ENCODE data around the gene CHRNE. TPM values are rescaled to one million over a fixed set of nuclear protein-coding genes. Genes with fewer than 3 reads are reported as not detected.
"Not testable (repeated sequence)": the region's sequence is repeated elsewhere in the genome, so short reads cannot be mapped to it uniquely, and the experiment has no call there.

Gene CHRNE
- polyA plus RNA-seq, 1 donor (not counting 4 experiments of a cell fraction or from before 2014, with no cell fraction given) = 0.04 TPM

DNA sequence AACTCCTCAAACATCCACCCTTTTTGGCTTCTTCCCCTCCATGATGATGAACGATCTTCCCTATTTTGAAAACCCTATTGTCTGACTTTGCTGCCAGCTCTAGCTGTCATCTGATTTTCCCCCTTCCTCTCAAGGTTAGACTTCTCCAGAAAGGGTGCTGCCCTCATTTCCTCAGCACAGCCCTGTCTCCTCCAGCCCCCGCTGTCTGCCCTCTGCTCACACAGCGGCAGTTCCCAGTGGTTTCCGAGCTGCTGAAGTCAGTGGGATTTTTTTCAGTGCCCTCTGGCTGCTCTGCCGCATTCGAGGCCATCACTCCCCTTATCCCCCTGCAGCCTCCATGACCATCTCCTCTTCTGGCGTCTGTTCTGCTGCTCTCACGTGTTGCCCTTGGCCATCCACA lies 30.1 kb downstream of the CHRNE start:
- H3K4me1 ChIP-seq (ENCODE audit: control insufficient read depth, extremely low read depth, insufficient read depth, low read length) = peaks cover 3% of the 10 kb centered on the region
- H3K36me3 ChIP-seq (ENCODE audit: control insufficient read depth in 2 of 2, extremely low read depth in 1 of 2, insufficient read depth in 2 of 2, low read length in 2 of 2) = peaks cover 26 to 33% of the 10 kb centered on the region in 2 experiments
- H3K79me2 ChIP-seq (ENCODE audit: control insufficient read depth, insufficient read depth, low read length) = peaks cover 86% of the 10 kb centered on the region

GRCh38 chr17:4870855-4871254 lies 32.0 kb downstream of the CHRNE start:
- Histone ChIP-seq H2AFZ (ENCODE audit: control insufficient read depth, low read length) (no peak overlapping the region), H3K4me1 (ENCODE audit: control insufficient read depth, extremely low read depth, insufficient read depth, low read length) (peaks cover 9% of the 10 kb centered on the region), H3K36me3 (ENCODE audit: control insufficient read depth in 2 of 2, extremely low read depth in 1 of 2, insufficient read depth in 2 of 2, low read length in 2 of 2) (peaks cover 16 to 29% of the 10 kb centered on the region in 2 experiments), H3K4me3 (ENCODE audit: control insufficient read depth in 2 of 3, extremely low read depth in 1 of 3, insufficient read depth in 2 of 3, low read depth in 1 of 3, low read length in 3 of 3) (no peak overlapping the region), H3K9me1 (ENCODE audit: control insufficient read depth, extremely low read depth, insufficient read depth, low read length) (no peaks in the 10 kb centered on the region), H3K9ac (ENCODE audit: control insufficient read depth, extremely low read depth, insufficient read depth, low read length) (no peak overlapping the region), H3K79me2 (ENCODE audit: control insufficient read depth, insufficient read depth, low read length) (peaks cover 88% of the 10 kb centered on the region), H3K27ac (ENCODE audit: control insufficient read depth, insufficient read depth, low read length) (no peak overlapping the region), H4K20me1 (ENCODE audit: control insufficient read depth, extremely low read depth, insufficient read depth, low read length) (peaks cover 4% of the 10 kb centered on the region), H3K27me3 (ENCODE audit: control insufficient read depth, extremely low read depth, insufficient read depth, low read length) (no peaks in the 10 kb centered on the region), H3K9me3 (ENCODE audit: control insufficient read depth, low read depth, low read length) (no peaks in the 10 kb centered on the region), H3K4me2 (ENCODE audit: control insufficient read depth, extremely low read depth, insufficient read depth, low read depth, low read length) (no peak overlapping the region)
- TF ChIP-seq EZH2 (IDR thresholded peaks at IDR 0.05; ENCODE audit: low read length) (no peak), CTCF (optimal IDR thresholded peaks at IDR 0.05 in 1 of 3, IDR thresholded peaks at IDR 0.05 in 1 of 3, conservative IDR thresholded peaks at IDR 0.05 in 1 of 3; ENCODE audit: extremely low read depth in 1 of 3, insufficient read depth in 2 of 3, low read length in 3 of 3) (no peak)
- FAIRE-seq = no peak
- dilution Hi-C loops (cut with MboI; ENCODE audit: extremely low pct_ligation_motif_present, low sequenced_read_pairs) = no loop called here
- no peak for DNase-seq (ENCODE audit: low read depth, low spot score)

More for the DNA sequence above, 30.1 kb downstream of the CHRNE start:
- H3K9ac ChIP-seq (ENCODE audit: control insufficient read depth, extremely low read depth, insufficient read depth, low read length) = no peak overlapping the region
- no peaks in the 10 kb centered on the region for H3K9me3 ChIP-seq (ENCODE audit: control insufficient read depth, low read depth, low read length)
- DNase-seq (ENCODE audit: low read depth, low spot score) (no peak), FAIRE-seq (no peak)
- TF ChIP-seq CTCF (optimal IDR thresholded peaks at IDR 0.05 in 1 of 3, IDR thresholded peaks at IDR 0.05 in 1 of 3, conservative IDR thresholded peaks at IDR 0.05 in 1 of 3; ENCODE audit: extremely low read depth in 1 of 3, insufficient read depth in 2 of 3, low read length in 3 of 3) (no peak), EZH2 (IDR thresholded peaks at IDR 0.05; ENCODE audit: low read length) (no peak)
- peaks cover 4% of the 10 kb centered on the region for H4K20me1 ChIP-seq (ENCODE audit: control insufficient read depth, extremely low read depth, insufficient read depth, low read length)
- H3K4me2 ChIP-seq (ENCODE audit: control insufficient read depth, extremely low read depth, insufficient read depth, low read depth, low read length) = no peak overlapping the region
- no peak overlapping the region for H3K4me3 ChIP-seq (ENCODE audit: control insufficient read depth in 2 of 3, extremely low read depth in 1 of 3, insufficient read depth in 2 of 3, low read depth in 1 of 3, low read length in 3 of 3)
- H2AFZ ChIP-seq (ENCODE audit: control insufficient read depth, low read length) = no peak overlapping the region
- H3K9me1 ChIP-seq (ENCODE audit: control insufficient read depth, extremely low read depth, insufficient read depth, low read length) = no peaks in the 10 kb centered on the region
- H3K27me3 ChIP-seq (ENCODE audit: control insufficient read depth, extremely low read depth, insufficient read depth, low read length) = no peaks in the 10 kb centered on the region
- dilution Hi-C loops (cut with MboI; ENCODE audit: extremely low pct_ligation_motif_present, low sequenced_read_pairs) = no loop called here
- no peak overlapping the region for H3K27ac ChIP-seq (ENCODE audit: control insufficient read depth, insufficient read depth, low read length)

GRCh38 chr17:4869058-4869998 lies 33.6 kb downstream of the CHRNE start:
- H4K20me1 ChIP-seq (ENCODE audit: control insufficient read depth, extremely low read depth, insufficient read depth, low read length); DNase-seq (ENCODE audit: low read depth, low spot score); H3K9me3 ChIP-seq (ENCODE audit: control insufficient read depth, low read depth, low read length); H3K4me1 ChIP-seq (ENCODE audit: control insufficient read depth, extremely low read depth, insufficient read depth, low read length); H3K4me3 ChIP-seq (ENCODE audit: control insufficient read depth in 2 of 3, extremely low read depth in 1 of 3, insufficient read depth in 2 of 3, low read depth in 1 of 3, low read length in 3 of 3); FAIRE-seq; H3K9ac ChIP-seq (ENCODE audit: control insufficient read depth, extremely low read depth, insufficient read depth, low read length); H3K4me2 ChIP-seq (ENCODE audit: control insufficient read depth, extremely low read depth, insufficient read depth, low read depth, low read length); H3K9me1 ChIP-seq (ENCODE audit: control insufficient read depth, extremely low read depth, insufficient read depth, low read length); H2AFZ ChIP-seq (ENCODE audit: control insufficient read depth, low read length); dilution Hi-C loops (cut with MboI; ENCODE audit: extremely low pct_ligation_motif_present, low sequenced_read_pairs); H3K27ac ChIP-seq (ENCODE audit: control insufficient read depth, insufficient read depth, low read length); H3K27me3 ChIP-seq (ENCODE audit: control insufficient read depth, extremely low read depth, insufficient read depth, low read length): not testable (repeated sequence)
- Histone ChIP-seq H3K79me2 (ENCODE audit: control insufficient read depth, insufficient read depth, low read length) (peaks cover 84% of the 10 kb centered on the region), H3K36me3 (ENCODE audit: control insufficient read depth in 2 of 2, extremely low read depth in 1 of 2, insufficient read depth in 2 of 2, low read length in 2 of 2) (peaks cover 8 to 20% of the 10 kb centered on the region in 2 experiments)

Data from keratinocyte (primary cell).